ENCODE data around the gene TBC1D1. TPM values are rescaled to one million over a fixed set of nuclear protein-coding genes. Genes with fewer than 3 reads are reported as not detected.

TBC1D1 gene
- total and polyA plus RNA-seq, 2 experiments from 2014 or later = 53.9 to 151 TPM

DNA sequence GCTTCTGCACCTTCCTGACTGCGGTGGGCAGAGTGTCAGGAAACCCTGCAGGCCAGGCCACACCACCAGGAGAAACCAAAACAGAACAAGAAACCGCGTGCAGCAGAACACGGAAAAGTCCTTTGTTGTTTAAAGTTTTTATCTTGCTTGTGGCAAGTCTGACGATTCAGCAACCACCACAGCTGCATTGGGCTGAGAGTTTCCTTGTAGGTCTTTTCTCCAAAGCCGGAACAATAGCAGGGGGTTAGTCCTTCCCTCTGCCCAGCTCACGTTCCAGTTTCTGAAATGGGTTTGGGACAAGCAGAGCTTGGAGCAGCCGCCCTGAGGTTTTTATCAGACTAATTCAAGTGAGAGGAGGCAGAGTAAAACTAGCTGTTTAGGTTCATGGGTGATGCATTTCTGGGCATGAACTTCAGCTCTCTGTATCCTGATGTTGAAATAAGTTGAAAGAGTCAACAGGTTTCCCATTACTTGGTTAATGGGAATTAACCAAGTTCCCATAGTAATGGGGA lies 286.2 kb downstream of the TBC1D1 start:
- Histone ChIP-seq H4K20me1 (replicated peaks; ENCODE audit: insufficient read depth) (no peaks in the 10 kb centered on the region), H3K79me2 (replicated peaks; ENCODE audit: insufficient read depth) (no peaks in the 10 kb centered on the region), H3K4me3 (no peak overlapping the region), H3K9me2 (ENCODE audit: insufficient read depth) (no peaks in the 10 kb centered on the region), H3K27ac (ENCODE audit: low read depth) (no peak overlapping the region), H3K36me3 (ENCODE audit: insufficient read depth) (0 out of 2 replicates have a peak, but pooled peaks cover 3% of the 10 kb centered on the region), H2AFZ (no peak overlapping the region), H3K4me2 (no peak overlapping the region), H3F3A (replicated peaks; ENCODE audit: low read depth) (no peaks in the 10 kb centered on the region), H3K4me1 (ENCODE audit: insufficient read depth) (no peaks in the 10 kb centered on the region), H3K27me3 (ENCODE audit: insufficient read depth) (no peaks in the 10 kb centered on the region)
- H3K27ac Mint-ChIP-seq = no peak overlapping the region
- TF ChIP-seq ZNF331 (CRISPR knock-in tag; IDR thresholded peaks at IDR 0.05; ENCODE audit: low read depth) (no peak), ZNF462 (CRISPR knock-in tag; IDR thresholded peaks at IDR 0.05) (no peak), CREB1 (CRISPR knock-in tag; IDR thresholded peaks at IDR 0.05; ENCODE audit: low read depth) (no peak), NANOG (IDR thresholded peaks at IDR 0.05; ENCODE audit: borderline replicate concordance) (no peak), EZH2 (IDR thresholded peaks at IDR 0.05; ENCODE audit: low read depth, unreplicated experiment) (no peak), JUNB (IDR thresholded peaks at IDR 0.05; ENCODE audit: unreplicated experiment) (no peak), STAT1 (IDR thresholded peaks at IDR 0.05; ENCODE audit: unreplicated experiment) (no peak), POLR2AphosphoS5 (IDR thresholded peaks at IDR 0.05; ENCODE audit: low read depth) (no peak), ZNF114 (CRISPR knock-in tag; IDR thresholded peaks at IDR 0.05) (no peak), REST (IDR thresholded peaks at IDR 0.05; ENCODE audit: unreplicated experiment) (no peak), EZH2phosphoT487 (IDR thresholded peaks at IDR 0.05; ENCODE audit: unreplicated experiment) (no peak)
- TF ChIP-seq, protein P1, sequence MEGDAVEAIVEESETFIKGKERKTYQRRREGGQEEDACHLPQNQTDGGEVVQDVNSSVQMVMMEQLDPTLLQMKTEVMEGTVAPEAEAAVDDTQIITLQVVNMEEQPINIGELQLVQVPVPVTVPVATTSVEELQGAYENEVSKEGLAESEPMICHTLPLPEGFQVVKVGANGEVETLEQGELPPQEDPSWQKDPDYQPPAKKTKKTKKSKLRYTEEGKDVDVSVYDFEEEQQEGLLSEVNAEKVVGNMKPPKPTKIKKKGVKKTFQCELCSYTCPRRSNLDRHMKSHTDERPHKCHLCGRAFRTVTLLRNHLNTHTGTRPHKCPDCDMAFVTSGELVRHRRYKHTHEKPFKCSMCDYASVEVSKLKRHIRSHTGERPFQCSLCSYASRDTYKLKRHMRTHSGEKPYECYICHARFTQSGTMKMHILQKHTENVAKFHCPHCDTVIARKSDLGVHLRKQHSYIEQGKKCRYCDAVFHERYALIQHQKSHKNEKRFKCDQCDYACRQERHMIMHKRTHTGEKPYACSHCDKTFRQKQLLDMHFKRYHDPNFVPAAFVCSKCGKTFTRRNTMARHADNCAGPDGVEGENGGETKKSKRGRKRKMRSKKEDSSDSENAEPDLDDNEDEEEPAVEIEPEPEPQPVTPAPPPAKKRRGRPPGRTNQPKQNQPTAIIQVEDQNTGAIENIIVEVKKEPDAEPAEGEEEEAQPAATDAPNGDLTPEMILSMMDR (conservative IDR thresholded peaks at IDR 0.05; ENCODE audit: low read depth in 2 of 2) = no peak
- TF ChIP-seq, protein P2, sequence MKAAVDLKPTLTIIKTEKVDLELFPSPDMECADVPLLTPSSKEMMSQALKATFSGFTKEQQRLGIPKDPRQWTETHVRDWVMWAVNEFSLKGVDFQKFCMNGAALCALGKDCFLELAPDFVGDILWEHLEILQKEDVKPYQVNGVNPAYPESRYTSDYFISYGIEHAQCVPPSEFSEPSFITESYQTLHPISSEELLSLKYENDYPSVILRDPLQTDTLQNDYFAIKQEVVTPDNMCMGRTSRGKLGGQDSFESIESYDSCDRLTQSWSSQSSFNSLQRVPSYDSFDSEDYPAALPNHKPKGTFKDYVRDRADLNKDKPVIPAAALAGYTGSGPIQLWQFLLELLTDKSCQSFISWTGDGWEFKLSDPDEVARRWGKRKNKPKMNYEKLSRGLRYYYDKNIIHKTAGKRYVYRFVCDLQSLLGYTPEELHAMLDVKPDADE (IDR thresholded peaks at IDR 0.05) = no peak
- H3K4me1 Mint-ChIP-seq = peaks cover 3% of the 10 kb centered on the region
- peaks cover 37% of the 10 kb centered on the region for H3K9me3 Mint-ChIP-seq
- H3K4me3 Mint-ChIP-seq = no peak overlapping the region
- DNase-seq (ENCODE audit: low spot score) (no peak), ATAC-seq (no peak)
- H3K36me3 Mint-ChIP-seq (ENCODE audit: low read depth) = peaks cover 34% of the 10 kb centered on the region
- H3K27me3 Mint-ChIP-seq (ENCODE audit: insufficient read depth, low read depth, poor library complexity) = peaks cover 2% of the 10 kb centered on the region

Measured in GM23338 (cell line).